Transverse colon (tissue), 4 donors: Measurements from ENCODE around the gene PRRT3. TPM values are rescaled to one million over a fixed set of nuclear protein-coding genes. Genes with fewer than 3 reads are reported as not detected.
A peak's percentile ranks its signal among the peaks of the same experiment; 100 is the strongest.

Source experiments
- DNase-seq: peaks from one replicate; pipeline ENCODE4 v3.0.0-alpha.2; 2019
- H3K27ac ChIP-seq, 4 donors: fragments of 200-600 bp; sonication (generic); 2 replicates each; pipeline ENCODE4 v1.5.1; 2016 to 2018; ENCODE audit warnings: inconsistent platforms in 4 of 4
- H3K27me3 ChIP-seq: fragments of 200-600 bp; sonication (generic); 2 replicates; pipeline ENCODE4 v1.5.1; 2017; ENCODE audit warnings: inconsistent platforms
- H3K36me3 ChIP-seq, 4 donors: fragments of 200-600 bp; sonication (generic); 2 replicates each; pipeline ENCODE4 v1.5.1; 2017 to 2019; ENCODE audit warnings: inconsistent platforms in 4 of 4
- H3K4me1 ChIP-seq, 4 donors: fragments of 200-600 bp; sonication (generic); 2 replicates each; pipeline ENCODE4 v1.5.1; 2017 to 2020; ENCODE audit warnings: inconsistent platforms in 4 of 4
- H3K4me3 ChIP-seq, 4 donors: fragments of 200-600 bp; sonication (generic); 1 replicate in 1 of 4; 2 replicates in 3 of 4; pipeline versions ENCODE4 v1.5.1 to v1.6.1; 2017 to 2019; ENCODE audit warnings: inconsistent platforms in 4 of 4
- H3K9me3 ChIP-seq, 2 donors: fragments of 200-600 bp; sonication (generic); 2 replicates each; pipeline ENCODE4 v1.5.1; 2017 to 2019; ENCODE audit warnings: inconsistent platforms in 2 of 2
- CTCF ChIP-seq, 5 experiments: fragments of 200-600 bp in 3 of 5; fragments of 450-650 bp in 2 of 5; sonication (generic) in 3 of 5; IDR thresholded peaks; 1 replicate in 2 of 5; 2 replicates in 3 of 5; pipeline ENCODE4 v1.5.1; 2016 to 2017; ENCODE audit warnings: antibody characterized with exemption in 5 of 5, inconsistent platforms in 3 of 5, mild to moderate bottlenecking in 2 of 5, moderate library complexity in 1 of 5
- EP300 ChIP-seq: sonication (generic); formaldehyde crosslinking; IDR thresholded peaks from one replicate; pipeline ENCODE4 v1.6.1; 2017; ENCODE audit warnings: antibody characterized with exemption, low read depth
- POLR2A ChIP-seq: fragments of 450-650 bp; IDR thresholded peaks from one replicate; pipeline ENCODE4 v1.6.1; 2016; ENCODE audit warnings: antibody characterized with exemption, mild to moderate bottlenecking, moderate library complexity
- POLR2AphosphoS5 ChIP-seq, 3 donors: sonication (generic); formaldehyde crosslinking; IDR thresholded peaks; one replicate each; pipeline ENCODE4 v1.6.1; 2016; ENCODE audit warnings: antibody characterized with exemption in 3 of 3
- WGBS, 2 donors: methylation state at CpG; one replicate each; pipeline ENCODE4 v1.1.5; 2018; ENCODE audit warnings: low coverage in 1 of 2; 5-methylcytosine and 5-hydroxymethylcytosine counted together
- in situ Hi-C, 4 donors: fragments of 200-750 bp; cut with MboI; loops; one replicate each; pipeline versions ENCODE4 v1.15.0 to v1.15.1; 2017; ENCODE audit warnings: low sequenced_read_pairs in 3 of 4, low pct_ligation_motif_present in 1 of 4, low pct_unique_long_range_greater_than_20kb in 1 of 4
- intact Hi-C: fragments of 100-400 bp; cut with DNase I; formaldehyde crosslinking; loops from one replicate; pipeline ENCODE4 v1.15.1; 2023; ENCODE audit warnings: low total_unique reads
- total RNA-seq, 4 donors: library from RNA; depleted of rRNA; stranded (reverse); fragments of >200 nt; gene quantifications; one replicate each; pipeline ENCODE4 v1.1.0, GENCODE V29; 2016

The PRRT3 gene
- total RNA-seq, 4 donors from 2014 or later: 0.20 to 3.0 (median 1.6) TPM

- H3K27me3 ChIP-seq: no peaks in the 10 kb centered on the region
- WGBS, 2 donors: 1% methylated on average over 56 of the region's 77 CpGs; no CpG with 5 or more reads in 1 of the 2 donors
- TF ChIP-seq CTCF (IDR thresholded peaks at IDR 0.05): peak; percentile 66 to 91 (median 81)
- peak in 1 of 3 donors; percentile 11 for TF ChIP-seq POLR2AphosphoS5 (IDR thresholded peaks at IDR 0.05)
- TF ChIP-seq EP300: no peak
- no peak for TF ChIP-seq POLR2A
- peaks cover 11 to 35% (median 27%) of the 10 kb centered on the region in 4 donors for H3K4me1 ChIP-seq
- H3K9me3 ChIP-seq: no peaks in the 10 kb centered on the region
- H3K27ac ChIP-seq: peak overlapping the region; percentile 90 to 100 (median 96)
- peak; percentile 89 for DNase-seq
- peak overlapping the region; percentile 64 to 94 (median 86) for H3K4me3 ChIP-seq
- in situ Hi-C loops (no loop called here), intact Hi-C loops (no loop called here)
- H3K36me3 ChIP-seq: no peaks in the 10 kb centered on the region
Observed at GRCh38 chr3:9932843-9933560, 19.2 kb downstream of the PRRT3 start.

DNA sequence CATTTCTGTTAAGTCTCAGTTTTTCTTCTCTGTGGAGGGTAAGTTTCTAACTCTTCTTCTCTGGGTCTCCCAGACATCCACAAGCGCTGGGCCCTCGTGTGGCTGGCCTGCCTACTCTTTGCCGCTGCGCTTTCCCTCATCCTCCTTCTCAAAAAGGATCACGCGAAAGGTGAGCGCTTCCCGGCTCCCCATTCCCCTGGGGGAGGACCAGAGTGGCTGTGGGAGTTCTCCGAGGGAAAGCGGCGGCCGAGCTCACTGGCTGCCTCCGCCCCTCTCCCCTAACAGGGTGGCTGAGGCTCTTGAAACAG is 19.7 kb downstream of the PRRT3 start:
- peaks cover 11 to 35% (median 27%) of the 10 kb centered on the region in 4 donors for H3K4me1 ChIP-seq
- TF ChIP-seq POLR2AphosphoS5 (IDR thresholded peaks at IDR 0.05): no peak
- TF ChIP-seq EP300: no peak
- no peak for TF ChIP-seq CTCF (IDR thresholded peaks at IDR 0.05)
- TF ChIP-seq POLR2A: no peak
- H3K9me3 ChIP-seq: no peaks in the 10 kb centered on the region
- DNase-seq: no peak
- intact Hi-C loops (no loop called here), in situ Hi-C loops (no loop called here)
- 3% methylated on average over 13 of the region's 13 CpGs; no CpG with 5 or more reads in 1 of the 2 donors for WGBS, 2 donors
- H3K36me3 ChIP-seq: no peaks in the 10 kb centered on the region
- H3K27me3 ChIP-seq: no peaks in the 10 kb centered on the region
- peak overlapping the region; percentile 64 to 94 (median 86) for H3K4me3 ChIP-seq
- H3K27ac ChIP-seq: peak overlapping the region; percentile 90 to 100 (median 96)

DNA sequence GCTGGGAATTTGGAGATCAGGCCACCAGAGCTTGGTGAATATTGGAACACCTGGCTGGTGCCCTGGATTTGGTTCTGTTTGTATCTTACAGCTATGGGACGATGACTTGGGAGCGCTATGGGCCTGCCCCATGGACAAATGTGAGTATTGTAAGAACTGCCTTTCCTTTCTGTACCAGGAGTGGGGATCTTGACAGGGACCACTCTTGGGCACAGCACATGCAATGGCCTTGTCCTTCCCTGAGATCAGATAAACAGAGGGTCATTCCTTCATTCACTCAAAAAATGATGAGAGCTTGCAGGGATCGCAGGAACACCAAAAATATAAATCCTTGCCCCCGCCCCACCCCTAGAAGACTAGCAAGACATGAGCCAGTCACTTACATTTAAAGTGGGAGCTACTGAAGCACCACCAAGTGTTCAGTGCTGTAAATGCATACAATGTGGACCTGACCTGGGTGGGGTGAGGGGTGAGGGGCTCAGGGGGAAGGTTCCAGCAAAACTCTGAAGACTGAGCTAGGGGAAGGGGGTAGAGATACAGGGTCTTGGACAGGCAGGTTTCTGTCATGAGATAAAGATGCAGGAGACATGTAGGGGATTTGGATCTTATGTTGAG is 21.3 kb downstream of the PRRT3 start:
- no peak for TF ChIP-seq POLR2A
- TF ChIP-seq CTCF (IDR thresholded peaks at IDR 0.05): peak in 1 of 5 experiments; percentile 11
- peaks cover 11 to 33% (median 25%) of the 10 kb centered on the region in 4 donors for H3K4me1 ChIP-seq
- in situ Hi-C loops (no loop called here), intact Hi-C loops (no loop called here)
- no peak for DNase-seq
- no peaks in the 10 kb centered on the region for H3K27me3 ChIP-seq
- no peaks in the 10 kb centered on the region for H3K36me3 ChIP-seq
- H3K27ac ChIP-seq: no peak overlapping the region
- no peak overlapping the region for H3K4me3 ChIP-seq
- 80 to 87% methylated on average over 1 to 4 of the region's 4 CpGs for WGBS, 2 donors
- H3K9me3 ChIP-seq: no peaks in the 10 kb centered on the region

DNA sequence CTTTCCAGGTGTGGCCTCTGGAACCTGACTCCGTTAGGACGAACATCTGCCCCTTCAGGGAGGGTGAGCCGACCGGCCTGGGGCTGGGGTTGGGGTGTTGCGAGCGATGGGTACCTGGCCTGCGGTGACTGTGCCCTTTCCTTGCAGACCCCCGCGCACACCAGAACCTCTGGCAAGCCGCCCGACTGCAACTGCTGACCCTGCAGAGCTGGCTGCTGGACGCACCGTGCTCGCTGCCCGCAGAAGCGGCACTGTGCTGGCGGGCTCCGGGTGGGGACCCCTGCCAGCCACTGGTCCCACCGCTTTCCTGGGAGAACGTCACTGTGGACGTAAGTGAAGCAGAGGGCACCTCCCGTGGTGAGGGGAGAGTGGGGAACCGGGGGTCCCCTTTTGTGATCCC is 24.1 kb downstream of the PRRT3 start:
- no peak for DNase-seq
- no peak for TF ChIP-seq CTCF (IDR thresholded peaks at IDR 0.05)
- TF ChIP-seq POLR2AphosphoS5 (IDR thresholded peaks at IDR 0.05): no peak
- no peak for TF ChIP-seq POLR2A
- no peak for TF ChIP-seq EP300
- Histone ChIP-seq H3K36me3 (no peaks in the 10 kb centered on the region), H3K27ac (no peak overlapping the region), H3K4me3 (no peak overlapping the region), H3K9me3 (no peaks in the 10 kb centered on the region), H3K4me1 (peaks cover 0 to 13% (median 9%) of the 10 kb centered on the region in 4 donors), H3K27me3 (no peaks in the 10 kb centered on the region)
- intact Hi-C loops (no loop called here), in situ Hi-C loops (no loop called here)
- 92% methylated on average over 16 of the region's 23 CpGs; no CpG with 5 or more reads in 1 of the 2 donors for WGBS, 2 donors
